Suprapubic skin (tissue), 4 donors: ENCODE measurements around the gene ADM5.

ENCODE experiments used
- CTCF ChIP-seq, 2 donors: fragments of 200-600 bp in 1 of 2; fragments of 450-650 bp in 1 of 2; sonication (generic) in 1 of 2; IDR thresholded peaks; one replicate each; pipeline ENCODE4 v1.5.1; 2016 to 2019; ENCODE audit warnings: antibody characterized with exemption in 2 of 2, mild to moderate bottlenecking in 1 of 2, moderate library complexity in 1 of 2
- POLR2A ChIP-seq, 2 donors: fragments of 450-650 bp; IDR thresholded peaks; one replicate each; pipeline ENCODE4 v1.6.1; 2017; ENCODE audit warnings: antibody characterized with exemption in 2 of 2, mild to moderate bottlenecking in 2 of 2, moderate library complexity in 2 of 2
- POLR2AphosphoS5 ChIP-seq, 3 donors: sonication (generic); formaldehyde crosslinking; IDR thresholded peaks; one replicate each; pipeline ENCODE4 v1.6.1; 2017; ENCODE audit warnings: antibody characterized with exemption in 3 of 3

- TF ChIP-seq POLR2A (IDR thresholded peaks at IDR 0.05) = no peak
- no peak for TF ChIP-seq POLR2AphosphoS5 (IDR thresholded peaks at IDR 0.05)
- TF ChIP-seq CTCF (IDR thresholded peaks at IDR 0.05) = no peak
Measured at GRCh38 chr19:49691243-49692146, 2.1 kb downstream of the ADM5 start.
